Cardiac septum (tissue), 1 donor: ENCODE results near the gene PANK3. TPM values are rescaled to one million over a fixed set of nuclear protein-coding genes. Genes with fewer than 3 reads are reported as not detected.
A peak's percentile ranks its signal among the peaks of the same experiment; 100 is the strongest.
"Not testable (repeated sequence)": the region's sequence is repeated elsewhere in the genome, so short reads cannot be mapped to it uniquely, and the experiment has no call there.

Experiments used
- DNase-seq: peaks from one replicate; pipeline ENCODE4 v3.0.0-alpha.2; 2020; ENCODE audit warnings: low spot score
- intact Hi-C: fragments of 100-400 bp; cut with DNase I; formaldehyde crosslinking; loops from one replicate; pipeline ENCODE4 v1.14.0; 2022
- total RNA-seq: library from RNA; stranded (reverse); fragmentation: NEBNext Ultra II Directional; extraction: Animal tissue kit (Norgen Biotek cat#: 25700); gene quantifications from one replicate; pipeline ENCODE4 v1.2.1, GENCODE V29; 2021
- donor health status: DM: no; HTN: no; CAD: no.

PANK3 gene
- total RNA-seq, 1 donor from 2014 or later = 44.9 TPM

DNA sequence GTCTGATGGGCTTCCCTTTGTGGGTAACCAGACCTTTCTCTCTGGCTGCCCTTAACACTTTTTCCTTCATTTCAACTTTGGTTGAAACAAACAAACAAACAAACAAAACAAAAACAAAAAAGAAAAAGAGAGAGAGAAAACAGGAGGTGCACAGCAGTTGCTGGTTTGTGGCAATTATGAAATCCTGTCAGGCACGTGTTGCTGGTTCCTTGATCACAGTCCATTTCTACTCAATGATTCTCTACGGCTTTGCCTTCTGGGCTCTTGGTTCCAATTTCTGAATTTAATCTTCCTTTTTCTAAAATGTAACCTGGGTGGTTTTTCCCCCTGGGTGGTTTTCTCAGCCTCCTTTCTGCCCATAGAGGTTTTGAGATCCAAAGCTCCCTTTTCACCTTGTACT lies 17.8 kb upstream of the PANK3 start:
- intact Hi-C loops = no loop called here
- no peak for DNase-seq

DNA sequence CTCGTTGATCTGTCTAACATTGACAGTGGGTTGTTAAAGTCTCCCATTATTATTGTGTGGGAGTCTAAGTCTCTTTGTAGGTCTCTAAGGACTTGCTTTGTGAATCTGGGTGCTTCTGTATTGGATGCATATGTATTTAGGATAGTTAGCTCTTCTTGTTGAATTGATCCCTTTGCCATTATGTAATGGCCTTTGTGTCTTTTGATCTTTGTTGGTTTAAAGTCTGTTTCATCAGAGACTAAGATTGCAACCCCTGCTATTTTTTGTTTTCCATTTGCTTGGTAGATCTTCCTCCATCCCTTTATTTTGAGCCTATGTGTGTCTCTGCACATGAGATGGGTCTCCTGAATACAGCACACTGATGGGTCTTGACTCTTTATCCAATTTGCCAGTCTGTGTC lies 17.0 kb upstream of the PANK3 start:
- intact Hi-C loops = not testable (repeated sequence)

DNA sequence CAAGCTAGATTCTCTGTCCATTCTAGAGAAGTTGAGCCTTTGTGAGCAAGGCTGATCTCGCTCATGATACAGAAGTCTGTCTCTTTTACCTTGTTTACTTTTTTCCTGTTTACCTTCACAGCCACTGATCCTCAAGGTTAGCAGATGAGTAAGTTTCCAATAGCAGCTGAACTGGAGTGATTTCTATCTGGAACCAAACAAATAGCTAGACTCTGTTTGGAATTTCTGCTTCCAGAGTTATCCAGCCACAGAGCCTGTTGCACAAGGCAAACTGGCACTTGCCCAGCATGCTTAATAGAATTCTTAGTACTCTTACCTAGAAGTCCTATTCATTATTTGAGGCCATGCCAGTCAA lies 12.8 kb upstream of the PANK3 start:
- intact Hi-C loops = no loop called here
- DNase-seq = no peak

More for the DNA sequence above, 17.0 kb upstream of the PANK3 start:
- not testable (repeated sequence) for DNase-seq

DNA sequence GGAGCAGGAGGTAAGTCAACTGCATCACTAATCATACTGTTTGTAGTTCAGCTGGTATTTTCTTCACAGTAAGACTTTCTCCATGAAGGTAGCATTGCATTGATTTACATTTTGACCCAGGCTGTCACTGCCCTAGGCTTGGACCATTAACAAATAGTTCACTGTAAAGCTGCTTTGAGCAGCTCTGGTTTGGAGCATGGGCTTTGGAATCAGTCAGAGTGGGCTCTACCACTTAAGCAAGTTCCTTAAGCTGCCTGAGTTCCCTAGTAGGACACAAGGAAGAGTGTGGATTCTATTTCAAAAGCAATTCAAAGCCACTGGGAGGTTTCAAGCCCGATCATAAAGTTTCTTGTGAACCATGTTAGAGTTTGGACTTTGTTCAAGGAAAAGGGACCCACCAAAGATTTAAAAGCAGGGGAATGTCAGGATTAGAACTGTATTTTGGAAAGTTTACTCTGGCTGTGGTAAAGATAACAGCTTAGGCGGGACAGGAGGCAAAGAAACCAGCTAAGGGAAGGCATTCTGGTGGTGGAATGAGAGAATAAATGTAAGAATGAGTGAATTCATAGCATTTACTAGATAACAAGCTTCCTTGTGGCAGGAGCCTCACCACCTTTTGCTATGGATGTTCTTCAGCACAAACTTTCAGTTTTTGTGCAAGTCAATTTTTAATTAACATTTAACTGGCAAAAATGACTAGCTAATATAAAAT lies 12.3 kb upstream of the PANK3 start:
- intact Hi-C loops = no loop called here
- DNase-seq = no peak

DNA sequence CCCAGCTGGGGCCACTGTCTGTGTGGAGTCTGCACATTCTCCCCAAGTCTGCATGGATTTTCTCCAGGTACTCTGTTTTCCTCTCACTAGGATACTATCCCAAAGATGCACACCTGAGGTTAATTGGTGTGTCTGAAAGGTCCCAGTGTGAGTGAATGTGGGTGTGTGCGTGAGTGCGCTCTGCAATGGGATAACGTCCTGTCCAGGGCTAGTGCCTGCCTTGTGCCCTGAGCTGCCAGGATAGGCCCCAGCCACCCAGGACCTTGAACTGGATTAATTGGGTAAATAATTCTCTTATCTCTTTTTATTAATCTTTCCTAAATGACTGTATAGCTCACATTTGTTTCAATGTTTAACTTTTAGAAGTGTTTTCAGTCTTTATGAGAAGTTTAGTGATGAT lies 11.5 kb upstream of the PANK3 start:
- intact Hi-C loops = no loop called here
- DNase-seq = no peak

DNA sequence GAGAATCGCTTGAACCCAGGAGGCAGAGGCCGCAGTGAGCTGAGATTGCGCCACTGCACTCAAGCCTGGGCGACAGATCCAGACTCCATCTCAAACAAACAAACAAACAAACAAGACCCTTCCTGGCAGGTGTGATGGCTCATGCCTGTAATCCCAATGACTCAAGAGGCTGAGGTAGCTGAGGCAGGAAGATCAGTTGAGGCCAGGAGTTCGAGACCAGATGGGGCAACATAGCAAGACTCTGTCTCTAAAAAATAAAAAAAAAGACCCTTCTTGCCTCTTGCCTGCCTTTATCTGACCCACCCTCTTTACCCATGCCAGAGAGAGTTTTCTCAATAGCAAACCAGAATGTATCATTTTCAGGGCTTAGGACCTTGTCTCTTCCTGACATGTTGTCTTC lies 8.8 kb upstream of the PANK3 start:
- DNase-seq = no peak
- intact Hi-C loops = no loop called here

DNA sequence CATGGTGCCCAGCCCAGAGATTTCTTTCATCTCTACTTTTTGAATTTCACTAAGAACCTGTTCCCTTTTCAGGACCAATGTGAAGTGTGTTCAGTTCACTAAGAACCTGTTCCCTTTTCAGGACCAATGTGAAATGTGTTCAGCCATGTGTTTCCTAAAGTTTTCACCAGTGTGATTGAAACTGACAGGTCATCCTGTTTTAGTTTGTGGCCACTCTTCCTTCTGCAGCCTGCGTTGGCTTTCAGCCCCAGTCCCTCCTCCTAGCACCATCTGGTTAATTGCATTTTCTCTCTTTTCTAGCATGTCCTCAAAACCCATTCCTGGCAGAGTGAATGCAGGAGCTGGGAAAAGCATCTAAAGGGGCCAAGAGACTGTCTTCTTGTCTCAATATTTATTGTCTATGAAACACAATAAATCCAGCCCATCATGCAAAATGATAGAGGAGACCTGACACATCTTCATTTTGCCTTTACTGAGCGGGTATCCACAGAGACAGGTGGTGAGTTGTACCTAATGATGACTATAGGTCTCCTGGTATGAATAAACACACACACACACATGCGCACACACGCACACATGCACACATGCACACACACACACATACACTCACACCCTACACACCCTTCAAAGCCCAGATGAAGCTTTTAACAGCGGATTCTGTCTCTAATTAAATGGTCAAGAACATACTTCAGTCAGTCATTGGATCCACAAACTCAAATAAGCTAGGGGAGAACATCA lies 6.1 kb upstream of the PANK3 start:
- DNase-seq = no peak
- intact Hi-C loops = no loop called here

DNA sequence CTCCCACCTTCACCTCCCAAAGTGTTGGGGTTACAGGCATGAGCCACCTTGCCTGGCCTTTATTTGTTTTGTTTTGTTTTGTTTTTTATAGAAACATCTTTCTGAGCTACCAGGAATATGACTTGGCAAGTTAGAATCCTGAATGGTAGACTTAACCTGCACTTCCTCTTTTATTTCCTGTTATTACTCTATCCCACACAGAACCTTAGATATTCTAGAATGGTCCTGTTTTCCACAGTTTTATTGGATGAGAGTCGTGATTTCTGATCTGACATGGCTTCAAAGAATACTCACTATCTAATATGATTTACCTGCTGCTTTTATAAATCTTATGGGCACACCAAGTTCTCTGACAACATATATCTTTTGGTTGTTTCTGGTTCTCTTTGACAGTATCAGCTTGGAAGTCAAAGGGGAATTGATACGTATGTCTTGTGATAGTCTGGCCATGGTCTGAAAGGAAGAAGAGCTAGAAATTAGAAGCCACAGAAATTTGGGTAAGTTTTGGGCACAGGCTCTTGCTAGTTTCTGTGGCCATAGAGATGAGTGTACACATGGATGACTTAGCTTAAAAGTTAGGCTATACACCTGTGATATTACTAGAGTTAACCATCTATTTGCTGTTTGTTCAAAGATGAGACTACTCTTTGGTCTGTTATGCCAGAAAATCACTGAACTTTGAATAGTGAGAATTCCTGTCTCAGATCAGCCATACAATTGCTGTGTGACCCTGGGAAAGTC lies 4.7 kb upstream of the PANK3 start:
- no peak for DNase-seq
- intact Hi-C loops = no loop called here

DNA sequence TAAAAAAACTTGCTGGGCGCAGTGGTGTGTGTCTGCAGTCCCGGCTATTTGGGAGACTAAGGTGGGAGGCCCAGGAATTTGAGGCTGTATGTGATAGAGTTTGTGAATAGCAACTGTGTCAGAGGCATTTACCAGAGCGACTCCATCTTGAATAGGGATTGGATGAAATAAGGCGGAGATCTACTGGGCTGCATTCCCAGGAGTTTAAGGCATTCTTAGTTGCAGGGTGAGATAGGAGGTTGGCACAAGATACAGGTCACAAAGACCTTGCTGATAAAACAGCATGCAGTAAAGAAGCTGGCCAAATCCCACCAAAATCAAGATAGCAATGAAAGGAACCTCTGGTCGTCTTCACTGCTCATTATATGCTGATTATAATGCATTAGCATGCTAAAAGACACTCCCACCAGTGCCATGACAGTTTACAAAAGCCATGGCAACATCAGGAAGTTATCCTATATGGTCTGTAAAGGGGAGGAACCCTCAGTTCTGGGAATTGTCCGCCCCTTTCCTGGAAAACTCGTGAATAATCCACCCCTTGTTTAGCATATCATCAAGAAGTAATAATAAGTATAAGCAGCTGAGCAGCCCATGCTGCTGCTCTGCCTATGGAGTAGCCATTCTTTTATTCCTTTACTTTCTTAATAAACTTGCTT lies 1.8 kb upstream of the PANK3 start:
- DNase-seq, intact Hi-C loops: not testable (repeated sequence)

DNA sequence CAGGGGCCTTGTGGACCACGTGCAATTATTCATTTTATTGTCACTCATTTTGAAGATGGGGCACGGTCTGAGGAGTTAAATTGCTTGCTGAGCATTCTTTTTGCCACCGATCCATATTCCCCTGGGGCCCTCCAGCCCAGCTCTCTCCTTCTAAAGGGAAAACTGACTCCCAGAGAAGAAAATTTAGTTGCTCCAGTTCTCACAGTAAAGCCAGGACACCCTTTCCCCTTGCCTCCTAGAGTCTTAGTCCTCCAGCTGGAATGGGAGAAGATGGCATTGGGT lies 1.0 kb upstream of the PANK3 start:
- no peak for DNase-seq

DNA sequence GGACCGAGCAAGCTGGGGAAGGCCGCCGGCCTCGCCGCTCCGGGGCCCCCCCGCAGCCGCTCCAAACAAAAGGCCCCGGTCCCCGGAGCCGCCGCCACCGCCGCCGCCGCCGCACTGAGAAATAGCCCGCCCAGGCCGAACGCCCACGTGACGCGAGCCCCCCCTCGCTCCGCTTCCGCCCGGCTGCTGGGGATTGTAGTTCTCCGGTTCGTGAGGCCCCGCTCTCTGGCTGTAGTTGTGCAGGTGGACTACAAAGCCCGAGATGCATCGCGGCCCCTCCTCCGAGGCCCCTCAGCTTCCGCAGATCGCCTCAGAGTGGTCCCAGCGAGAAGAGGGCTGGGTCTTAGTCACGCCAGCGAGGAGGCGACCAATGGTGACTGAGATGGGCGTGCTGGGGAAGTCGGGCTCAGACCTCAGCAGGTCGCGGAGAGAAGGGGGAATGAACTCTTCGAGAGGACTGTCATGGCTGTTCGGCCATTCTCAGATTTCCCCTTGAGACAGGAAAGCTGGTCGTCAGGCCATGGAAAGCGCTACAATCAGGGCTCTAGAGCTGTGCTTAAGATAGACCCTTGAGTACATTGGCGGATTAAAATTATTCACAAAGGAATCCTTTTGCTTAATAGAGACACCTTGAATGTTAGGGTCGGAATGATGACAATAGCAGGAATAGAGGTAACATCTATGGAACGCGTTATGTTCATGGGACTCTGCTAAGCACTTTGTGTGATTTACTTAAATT lies 489 bp upstream of the PANK3 start:
- DNase-seq = peak; percentile 98
- intact Hi-C loops = loop anchor here (5.0 kb wide), 1 partner anchor 92 kb away; the partner anchor contains the start of gene RARS1

More for the DNA sequence above, 1.0 kb upstream of the PANK3 start:
- intact Hi-C loops = no loop called here

DNA sequence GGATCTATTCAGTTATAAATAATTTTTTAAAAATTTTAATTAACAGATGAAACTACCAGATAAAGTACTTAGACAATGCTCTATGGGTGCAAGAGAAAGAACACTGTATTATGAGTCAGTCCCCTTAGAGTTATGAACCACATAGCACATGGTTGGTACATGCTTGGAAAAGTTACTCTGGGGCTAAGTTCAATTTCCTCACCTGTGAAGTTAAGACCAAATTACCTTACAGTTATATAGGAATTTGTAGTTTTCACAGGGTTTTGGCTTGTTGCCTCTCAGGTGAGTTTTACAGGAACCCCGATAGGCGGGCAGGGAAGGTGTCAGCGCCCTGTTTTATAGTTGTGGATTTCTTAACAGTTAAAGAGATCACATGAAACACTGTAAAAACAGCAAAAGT lies 1.2 kb downstream of the PANK3 start:
- intact Hi-C loops = loop anchor here (5.0 kb wide), 1 partner anchor 91 kb away; the partner anchor contains the start of gene RARS1

DNA sequence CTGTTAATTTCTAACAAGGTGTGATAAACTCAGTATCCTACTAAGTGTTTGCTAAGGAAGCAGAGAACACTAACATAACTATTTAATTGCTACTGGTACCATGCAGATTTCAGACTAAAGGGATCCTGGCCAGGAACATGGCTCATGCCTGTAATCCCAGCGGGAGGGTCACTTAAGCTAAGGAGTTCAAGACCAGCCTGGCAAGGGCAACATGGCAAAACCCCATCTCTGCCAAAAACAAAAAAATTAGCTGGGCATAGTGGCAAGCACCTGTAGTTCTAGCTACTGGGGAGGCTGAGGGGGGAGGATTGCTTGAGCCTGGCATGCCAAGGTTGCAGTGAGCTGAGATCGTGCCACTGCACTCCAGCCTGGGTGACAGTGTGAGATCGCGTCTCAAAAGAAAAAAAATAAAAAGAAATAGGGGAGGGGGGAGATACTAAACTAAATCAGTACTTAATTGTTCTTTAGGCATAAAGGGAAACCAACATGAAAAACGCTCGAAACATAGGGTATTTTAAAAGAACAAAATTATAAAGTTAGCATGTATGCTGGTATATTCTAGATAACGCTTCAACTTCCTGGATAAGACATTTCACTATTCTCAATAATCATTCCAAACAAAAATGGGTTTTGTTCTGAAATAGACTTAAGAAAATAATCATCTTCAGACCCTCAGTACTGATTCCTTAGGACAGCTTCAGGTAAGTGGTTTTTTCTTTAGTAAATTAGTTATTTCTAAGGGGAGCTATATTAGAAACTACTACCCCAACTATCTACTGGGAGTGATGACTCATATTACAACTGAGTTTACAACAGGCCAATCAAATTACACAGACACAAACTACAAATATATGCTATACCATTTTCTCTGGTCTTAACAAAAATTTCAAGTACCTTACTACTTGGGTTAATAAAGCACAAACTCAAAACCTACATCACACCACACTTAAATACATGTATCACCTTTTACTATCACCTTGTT lies 3.5 kb downstream of the PANK3 start:
- DNase-seq = no peak
- intact Hi-C loops = loop anchor here (5.0 kb wide), 1 partner anchor 88 kb away; the partner anchor contains the start of gene RARS1

More for the DNA sequence above, 1.2 kb downstream of the PANK3 start:
- no peak for DNase-seq

DNA sequence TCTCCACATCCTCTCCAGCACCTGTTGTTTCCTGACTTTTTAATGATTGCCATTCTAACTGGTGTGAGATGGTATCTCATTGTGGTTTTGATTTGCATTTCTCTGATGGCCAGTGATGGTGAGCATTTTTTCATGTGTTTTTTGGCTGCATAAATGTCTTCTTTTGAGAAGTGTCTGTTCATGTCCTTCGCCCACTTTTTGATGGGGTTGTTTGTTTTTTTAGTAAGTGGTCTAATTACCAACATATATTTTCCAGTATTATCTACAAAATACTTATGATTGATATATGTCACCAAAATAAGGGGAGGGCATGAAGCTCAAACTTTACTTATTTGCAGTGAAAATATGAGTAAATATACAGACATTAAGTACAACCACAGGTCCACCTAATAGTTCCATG lies 5.0 kb downstream of the PANK3 start:
- intact Hi-C loops, DNase-seq: not testable (repeated sequence)

DNA sequence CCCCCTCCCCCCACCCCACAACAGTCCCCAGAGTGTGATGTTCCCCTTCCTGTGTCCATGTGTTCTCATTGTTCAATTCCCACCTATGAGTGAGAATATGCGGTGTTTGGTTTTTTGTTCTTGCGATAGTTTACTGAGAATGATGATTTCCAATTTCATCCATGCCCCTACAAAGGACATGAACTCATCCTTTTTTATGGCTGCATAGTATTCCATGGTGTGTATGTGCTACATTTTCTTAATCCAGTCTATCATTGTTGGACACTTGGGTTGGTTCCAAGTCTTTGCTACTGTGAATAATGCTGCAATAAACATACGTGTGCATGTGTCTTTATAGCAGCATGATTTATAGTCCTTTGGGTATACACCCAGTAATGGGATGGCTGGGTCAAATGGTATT lies 5.5 kb downstream of the PANK3 start:
- intact Hi-C loops, DNase-seq: not testable (repeated sequence)

DNA sequence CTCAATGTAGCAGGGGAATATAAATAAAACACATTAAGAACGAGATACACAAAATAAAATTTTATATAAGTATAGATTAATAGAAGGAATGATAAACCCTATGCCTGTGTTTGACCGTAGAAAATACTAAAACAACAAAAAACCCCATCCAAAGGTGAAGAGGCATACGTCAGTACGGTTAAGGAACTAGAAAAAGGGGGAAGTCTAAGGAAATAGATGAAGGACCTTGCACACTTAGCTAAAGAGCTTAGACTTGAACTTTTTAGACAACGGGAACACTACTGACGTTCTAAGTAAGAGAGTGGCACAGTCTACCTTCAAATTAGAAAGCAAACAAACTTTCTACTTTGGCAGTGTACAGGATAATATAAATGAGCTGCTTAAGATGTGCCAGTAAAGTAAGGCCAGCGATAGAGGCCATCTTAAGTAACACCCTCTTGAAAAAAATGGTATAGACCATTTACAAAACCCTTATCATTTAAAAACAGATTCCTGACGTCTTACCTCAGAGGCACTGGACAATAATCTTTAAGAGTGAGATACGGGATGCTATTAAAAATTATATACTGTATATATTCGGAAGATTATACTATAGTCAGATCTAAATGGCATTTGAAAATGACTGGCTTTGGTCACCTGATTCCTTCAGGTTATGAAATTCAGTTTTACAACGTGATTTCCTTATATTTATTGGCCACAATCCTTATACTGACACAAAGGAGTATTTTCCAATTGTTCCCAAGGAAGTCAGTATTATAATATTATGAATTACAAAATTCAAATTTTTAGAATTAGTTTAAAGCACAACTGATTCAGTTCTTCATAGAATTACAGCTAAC lies 8.5 kb downstream of the PANK3 start:
- intact Hi-C loops = no loop called here
- no peak for DNase-seq

DNA sequence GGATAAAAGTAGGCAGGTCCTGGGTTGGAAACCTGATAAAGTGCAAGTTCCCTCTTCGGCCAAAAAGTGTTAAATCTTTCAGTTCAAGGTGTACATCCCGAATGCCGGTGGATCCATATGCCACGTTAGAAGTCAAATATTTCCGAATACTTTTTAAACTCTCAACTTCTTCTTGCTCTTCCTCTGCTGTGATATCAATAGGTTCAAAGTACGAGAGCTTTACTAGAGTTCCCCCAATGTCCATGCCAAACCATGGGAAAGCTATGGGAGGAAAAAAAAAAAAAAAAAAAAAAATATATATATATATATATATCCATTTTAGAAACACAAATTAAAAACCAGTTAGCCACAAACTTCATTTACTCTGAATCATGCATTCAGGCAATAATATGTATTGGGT lies 10.4 kb downstream of the PANK3 start:
- no peak for DNase-seq
- intact Hi-C loops = no loop called here
